T-helper 2 cell treated with Interferon-gamma antibody and Interleukin-4, amounts not matched to agents 5 μg/mL and 100 μg/mL, for 36 hours (primary cell): ENCODE data around the gene TFAP2E.
A peak's percentile ranks its signal among the peaks of the same experiment; 100 is the strongest.
"Not testable (repeated sequence)": the region's sequence is repeated elsewhere in the genome, so short reads cannot be mapped to it uniquely, and the experiment has no call there.

Experiments used
- DNase-seq: peaks from one replicate; pipeline ENCODE4 v3.0.0; 2021; ENCODE audit warnings: low spot score
- H3K27ac Mint-ChIP-seq: one replicate; pipeline ENCODE4 v1.8.0; 2021; ENCODE audit warnings: mild to moderate bottlenecking, mixed read lengths
- H3K27me3 Mint-ChIP-seq: one replicate; pipeline ENCODE4 v1.8.0; 2021; ENCODE audit warnings: low read depth, mixed read lengths
- H3K36me3 Mint-ChIP-seq: one replicate; pipeline ENCODE4 v1.8.0; 2021; ENCODE audit warnings: low read depth, mixed read lengths
- H3K4me1 Mint-ChIP-seq: one replicate; pipeline ENCODE4 v1.8.0; 2021; ENCODE audit warnings: low read depth, mixed read lengths
- H3K4me3 Mint-ChIP-seq: one replicate; pipeline ENCODE4 v1.8.0; 2022; ENCODE audit warnings: mild to moderate bottlenecking, moderate library complexity, mixed read lengths
- H3K9me3 Mint-ChIP-seq: one replicate; pipeline ENCODE4 v1.8.0; 2021; ENCODE audit warnings: mixed read lengths

The TFAP2E gene

GRCh38 chr1:35572296-35572695 lies 818 bp upstream of the TFAP2E start:
- Mint-ChIP-seq H3K27ac (no peak overlapping the region), H3K27me3 (peaks cover 39% of the 10 kb centered on the region), H3K9me3 (no peaks in the 10 kb centered on the region), H3K36me3 (no peaks in the 10 kb centered on the region), H3K4me1 (peaks cover 15% of the 10 kb centered on the region), H3K4me3 (no peak overlapping the region)
- DNase-seq = no peak

GRCh38 chr1:35574125-35574654 lies 1.1 kb downstream of the TFAP2E start:
- Mint-ChIP-seq H3K36me3 (peaks cover 2% of the 10 kb centered on the region), H3K4me3 (no peak overlapping the region), H3K4me1 (peaks cover 21% of the 10 kb centered on the region), H3K27ac (no peak overlapping the region), H3K9me3 (no peaks in the 10 kb centered on the region), H3K27me3 (peaks cover 39% of the 10 kb centered on the region)
- DNase-seq = no peak

GRCh38 chr1:35574655-35575415 lies 1.7 kb downstream of the TFAP2E start:
- peaks cover 39% of the 10 kb centered on the region for H3K27me3 Mint-ChIP-seq
- no peak overlapping the region for H3K27ac Mint-ChIP-seq
- no peak overlapping the region for H3K4me3 Mint-ChIP-seq
- peaks cover 21% of the 10 kb centered on the region for H3K4me1 Mint-ChIP-seq
- H3K36me3 Mint-ChIP-seq = peaks cover 2% of the 10 kb centered on the region
- no peaks in the 10 kb centered on the region for H3K9me3 Mint-ChIP-seq
- no peak for DNase-seq

- no peak for DNase-seq
- Mint-ChIP-seq H3K4me1 (peaks cover 19% of the 10 kb centered on the region), H3K36me3 (peaks cover 2% of the 10 kb centered on the region), H3K4me3 (no peak overlapping the region), H3K27ac (no peak overlapping the region), H3K9me3 (no peaks in the 10 kb centered on the region), H3K27me3 (peaks cover 36% of the 10 kb centered on the region)
Observed at GRCh38 chr1:35575416-35575958, 2.4 kb downstream of the TFAP2E start.

- H3K27ac Mint-ChIP-seq = peak overlapping the region; percentile 10
- H3K4me3 Mint-ChIP-seq = peak overlapping the region; percentile 81
- H3K9me3 Mint-ChIP-seq = no peaks in the 10 kb centered on the region
- H3K27me3 Mint-ChIP-seq = peaks cover 31% of the 10 kb centered on the region
- no peak for DNase-seq
- H3K36me3 Mint-ChIP-seq = peaks cover 2% of the 10 kb centered on the region
- H3K4me1 Mint-ChIP-seq = peaks cover 18% of the 10 kb centered on the region
Observed at GRCh38 chr1:35576061-35576765, 3.1 kb downstream of the TFAP2E start.

GRCh38 chr1:35576766-35577070 lies 3.6 kb downstream of the TFAP2E start:
- H3K27ac Mint-ChIP-seq = peak overlapping the region; percentile 10
- H3K36me3 Mint-ChIP-seq, DNase-seq, H3K9me3 Mint-ChIP-seq: not testable (repeated sequence)
- peak overlapping the region; percentile 81 for H3K4me3 Mint-ChIP-seq
- H3K27me3 Mint-ChIP-seq = peaks cover 26% of the 10 kb centered on the region
- peaks cover 18% of the 10 kb centered on the region for H3K4me1 Mint-ChIP-seq

- Mint-ChIP-seq H3K27me3 (peaks cover 21% of the 10 kb centered on the region), H3K4me3 (peak overlapping the region; percentile 82), H3K27ac (peak overlapping the region; percentile 41), H3K9me3 (no peaks in the 10 kb centered on the region), H3K4me1 (peaks cover 18% of the 10 kb centered on the region), H3K36me3 (peaks cover 2% of the 10 kb centered on the region)
- peak; percentile 57 for DNase-seq
Observed at GRCh38 chr1:35577071-35577998, 4.2 kb downstream of the TFAP2E start.

GRCh38 chr1:35580949-35581388 lies 7.9 kb downstream of the TFAP2E start:
- no peak overlapping the region for H3K27ac Mint-ChIP-seq
- no peaks in the 10 kb centered on the region for H3K9me3 Mint-ChIP-seq
- H3K4me3 Mint-ChIP-seq = no peak overlapping the region
- peaks cover 4% of the 10 kb centered on the region for H3K27me3 Mint-ChIP-seq
- DNase-seq = no peak
- H3K4me1 Mint-ChIP-seq = peaks cover 12% of the 10 kb centered on the region
- peaks cover 2% of the 10 kb centered on the region for H3K36me3 Mint-ChIP-seq

- not testable (repeated sequence) for H3K4me3 Mint-ChIP-seq, H3K27me3 Mint-ChIP-seq, H3K4me1 Mint-ChIP-seq, H3K9me3 Mint-ChIP-seq, H3K36me3 Mint-ChIP-seq, DNase-seq, H3K27ac Mint-ChIP-seq
Observed at GRCh38 chr1:35581621-35582020, 8.5 kb downstream of the TFAP2E start.

GRCh38 chr1:35585281-35585680 lies 12.2 kb downstream of the TFAP2E start:
- H3K36me3 Mint-ChIP-seq = no peaks in the 10 kb centered on the region
- DNase-seq = no peak
- no peaks in the 10 kb centered on the region for H3K27me3 Mint-ChIP-seq
- no peaks in the 10 kb centered on the region for H3K9me3 Mint-ChIP-seq
- no peak overlapping the region for H3K4me3 Mint-ChIP-seq
- no peaks in the 10 kb centered on the region for H3K4me1 Mint-ChIP-seq
- no peak overlapping the region for H3K27ac Mint-ChIP-seq

- H3K4me1 Mint-ChIP-seq, H3K36me3 Mint-ChIP-seq, H3K9me3 Mint-ChIP-seq, H3K4me3 Mint-ChIP-seq, H3K27me3 Mint-ChIP-seq, DNase-seq, H3K27ac Mint-ChIP-seq: not testable (repeated sequence)
Observed at GRCh38 chr1:35585805-35586204, 12.7 kb downstream of the TFAP2E start.

- no peaks in the 10 kb centered on the region for H3K36me3 Mint-ChIP-seq
- H3K9me3 Mint-ChIP-seq = no peaks in the 10 kb centered on the region
- H3K27ac Mint-ChIP-seq = no peak overlapping the region
- H3K27me3 Mint-ChIP-seq = no peaks in the 10 kb centered on the region
- H3K4me1 Mint-ChIP-seq = no peaks in the 10 kb centered on the region
- no peak overlapping the region for H3K4me3 Mint-ChIP-seq
- DNase-seq = no peak
Observed at GRCh38 chr1:35586808-35587207, 13.7 kb downstream of the TFAP2E start.

GRCh38 chr1:35587736-35588135 lies 14.6 kb downstream of the TFAP2E start:
- Mint-ChIP-seq H3K4me3 (no peak overlapping the region), H3K27me3 (no peaks in the 10 kb centered on the region), H3K9me3 (no peaks in the 10 kb centered on the region), H3K27ac (no peak overlapping the region), H3K36me3 (no peaks in the 10 kb centered on the region), H3K4me1 (peaks cover 1% of the 10 kb centered on the region)
- no peak for DNase-seq
